GM12875 (cell line): ENCODE measurements around the gene XKR8.

Experiments
- H3K4me3 ChIP-seq: one replicate; pipeline ENCODE4 v1.5.1; 2011; ENCODE audit warnings: low read depth, low read length, control low read depth
- TF ChIP-seq, protein P1 (sequence below): IDR thresholded peaks from 2 replicates; pipeline ENCODE4 v1.5.1; 2011; ENCODE audit warnings: low read depth, mild to moderate bottlenecking, control low read depth, inconsistent platforms, low read length, moderate library complexity, borderline replicate concordance; ENCODE audit not compliant: insufficient read depth

The XKR8 gene

DNA sequence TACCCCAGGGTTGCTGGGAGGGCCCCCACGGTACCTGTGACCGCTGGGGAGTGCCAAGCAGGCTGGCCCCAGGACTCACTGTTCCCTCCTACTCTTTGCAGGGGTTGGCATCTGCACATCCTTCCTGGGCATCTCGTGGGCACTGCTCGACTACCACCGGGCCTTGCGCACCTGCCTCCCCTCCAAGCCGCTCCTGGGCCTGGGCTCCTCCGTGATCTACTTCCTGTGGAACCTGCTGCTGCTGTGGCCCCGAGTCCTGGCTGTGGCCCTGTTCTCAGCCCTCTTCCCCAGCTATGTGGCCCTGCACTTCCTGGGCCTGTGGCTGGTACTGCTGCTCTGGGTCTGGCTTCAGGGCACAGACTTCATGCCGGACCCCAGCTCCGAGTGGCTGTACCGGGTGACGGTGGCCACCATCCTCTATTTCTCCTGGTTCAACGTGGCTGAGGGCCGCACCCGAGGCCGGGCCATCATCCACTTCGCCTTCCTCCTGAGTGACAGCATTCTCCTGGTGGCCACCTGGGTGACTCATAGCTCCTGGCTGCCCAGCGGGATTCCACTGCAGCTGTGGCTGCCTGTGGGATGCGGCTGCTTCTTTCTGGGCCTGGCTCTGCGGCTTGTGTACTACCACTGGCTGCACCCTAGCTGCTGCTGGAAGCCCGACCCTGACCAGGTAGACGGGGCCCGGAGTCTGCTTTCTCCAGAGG is 6.8 kb downstream of the XKR8 start:
- H3K4me3 ChIP-seq: no peak overlapping the region

DNA sequence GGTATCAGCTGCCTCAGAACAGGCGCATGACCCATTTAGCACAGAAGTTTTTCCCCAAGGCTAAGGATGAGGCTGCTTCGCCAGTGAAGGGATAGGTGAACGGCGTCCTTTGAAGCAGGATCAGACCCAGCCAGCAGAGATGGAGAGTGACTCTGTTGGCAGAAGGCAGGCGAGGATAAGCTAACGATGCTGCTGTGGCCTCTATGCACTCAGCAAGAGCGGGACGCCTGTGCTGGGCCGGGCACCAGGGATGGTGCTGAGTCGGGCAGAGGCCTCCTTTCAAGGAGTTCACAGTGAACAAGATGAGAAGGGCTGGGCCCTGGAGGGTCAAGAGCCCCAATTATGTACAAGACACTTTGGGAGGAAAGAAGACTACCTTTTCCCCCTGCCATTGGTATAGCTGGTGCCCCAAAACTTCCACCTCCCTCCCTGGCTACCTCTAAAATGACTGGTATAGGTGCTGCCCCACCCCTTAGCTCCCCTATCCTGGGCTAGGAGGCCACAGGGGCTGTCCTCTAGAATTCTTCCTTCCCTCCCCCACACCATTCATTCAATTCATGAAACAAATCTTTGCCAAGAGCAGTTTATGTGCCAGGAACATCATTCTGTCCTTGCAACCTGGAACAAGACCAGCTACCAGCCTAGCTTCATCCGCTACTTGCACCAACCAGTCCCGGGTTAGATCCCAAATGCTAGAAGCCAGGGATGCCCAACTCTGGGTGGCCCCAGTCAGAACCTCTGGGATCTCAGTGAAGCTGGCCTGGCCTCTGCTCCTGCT is 7.5 kb downstream of the XKR8 start:
- TF ChIP-seq, protein P1, sequence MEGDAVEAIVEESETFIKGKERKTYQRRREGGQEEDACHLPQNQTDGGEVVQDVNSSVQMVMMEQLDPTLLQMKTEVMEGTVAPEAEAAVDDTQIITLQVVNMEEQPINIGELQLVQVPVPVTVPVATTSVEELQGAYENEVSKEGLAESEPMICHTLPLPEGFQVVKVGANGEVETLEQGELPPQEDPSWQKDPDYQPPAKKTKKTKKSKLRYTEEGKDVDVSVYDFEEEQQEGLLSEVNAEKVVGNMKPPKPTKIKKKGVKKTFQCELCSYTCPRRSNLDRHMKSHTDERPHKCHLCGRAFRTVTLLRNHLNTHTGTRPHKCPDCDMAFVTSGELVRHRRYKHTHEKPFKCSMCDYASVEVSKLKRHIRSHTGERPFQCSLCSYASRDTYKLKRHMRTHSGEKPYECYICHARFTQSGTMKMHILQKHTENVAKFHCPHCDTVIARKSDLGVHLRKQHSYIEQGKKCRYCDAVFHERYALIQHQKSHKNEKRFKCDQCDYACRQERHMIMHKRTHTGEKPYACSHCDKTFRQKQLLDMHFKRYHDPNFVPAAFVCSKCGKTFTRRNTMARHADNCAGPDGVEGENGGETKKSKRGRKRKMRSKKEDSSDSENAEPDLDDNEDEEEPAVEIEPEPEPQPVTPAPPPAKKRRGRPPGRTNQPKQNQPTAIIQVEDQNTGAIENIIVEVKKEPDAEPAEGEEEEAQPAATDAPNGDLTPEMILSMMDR: no peak
- no peak overlapping the region for H3K4me3 ChIP-seq

More for the DNA sequence above, 6.8 kb downstream of the XKR8 start:
- TF ChIP-seq, protein P1: no peak

DNA sequence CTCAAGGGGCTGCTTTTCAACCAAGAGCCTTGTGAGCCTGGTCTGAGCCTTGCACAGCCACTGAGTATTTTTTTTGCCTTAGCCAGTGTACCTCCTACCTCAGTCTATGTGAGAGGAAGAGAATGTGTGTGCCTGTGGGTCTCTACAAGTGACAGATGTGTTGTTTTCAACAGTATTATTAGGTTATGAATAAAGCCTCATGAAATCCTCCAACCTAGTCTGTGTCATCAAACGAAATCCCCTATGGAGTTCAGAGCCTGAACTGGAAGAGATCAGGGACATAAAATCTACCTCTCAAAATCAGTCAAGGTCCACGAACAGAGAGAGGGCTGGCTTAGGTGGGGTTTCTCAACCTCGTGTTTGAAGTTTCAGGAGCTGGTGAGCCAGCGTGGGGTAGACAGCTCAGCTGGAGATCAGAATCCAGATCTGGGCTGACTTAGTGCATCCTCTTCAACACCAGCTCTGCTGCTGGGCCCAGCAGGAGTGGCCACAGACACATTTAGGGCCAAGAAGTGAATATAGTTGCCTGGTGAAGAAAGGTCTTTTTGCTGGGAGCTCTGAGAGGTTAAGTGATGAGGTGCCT is 8.2 kb downstream of the XKR8 start:
- H3K4me3 ChIP-seq: no peak overlapping the region

DNA sequence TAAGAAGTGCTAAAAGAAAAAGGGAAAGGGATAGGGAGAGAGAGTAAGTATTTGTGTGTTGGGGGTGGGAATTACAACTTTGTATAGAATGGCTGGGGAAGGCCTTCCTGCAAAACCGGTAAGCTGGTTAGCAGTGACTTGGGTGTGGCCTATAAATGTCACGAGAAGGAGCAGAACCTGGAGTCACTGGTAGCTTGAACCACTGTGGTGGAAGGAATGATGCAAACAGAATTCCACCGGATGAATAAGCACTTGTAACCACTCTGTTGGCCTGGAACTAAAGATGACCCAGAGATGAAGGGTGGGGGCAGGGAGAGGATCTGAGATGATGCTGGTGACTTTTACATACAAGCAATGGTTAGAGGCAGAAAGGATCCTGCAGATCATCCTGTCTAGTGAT is 8.9 kb downstream of the XKR8 start:
- TF ChIP-seq, protein P1: no peak
- H3K4me3 ChIP-seq: no peak overlapping the region

More for the DNA sequence above, 8.2 kb downstream of the XKR8 start:
- TF ChIP-seq, protein P1: no peak

DNA sequence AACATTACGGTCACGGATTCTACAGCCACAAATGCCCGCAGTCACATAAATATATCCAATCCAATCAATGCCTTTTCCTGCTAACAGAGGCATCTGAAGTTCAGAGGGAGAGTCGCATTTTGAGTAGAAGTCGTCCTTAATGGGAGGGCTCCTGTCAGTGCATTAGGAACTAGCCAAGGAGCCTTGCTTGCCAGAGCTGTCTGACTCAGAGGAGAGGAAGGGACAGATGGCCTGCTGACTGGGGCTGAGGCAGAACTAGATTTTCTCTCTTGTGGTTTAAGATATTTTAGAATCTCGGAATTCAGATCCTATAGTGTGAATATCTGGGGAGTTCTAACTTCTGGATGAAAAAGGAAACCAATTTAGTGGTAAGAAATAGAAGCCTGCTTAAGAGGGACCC is 10.6 kb downstream of the XKR8 start:
- no peak overlapping the region for H3K4me3 ChIP-seq
- TF ChIP-seq, protein P1: no peak

DNA sequence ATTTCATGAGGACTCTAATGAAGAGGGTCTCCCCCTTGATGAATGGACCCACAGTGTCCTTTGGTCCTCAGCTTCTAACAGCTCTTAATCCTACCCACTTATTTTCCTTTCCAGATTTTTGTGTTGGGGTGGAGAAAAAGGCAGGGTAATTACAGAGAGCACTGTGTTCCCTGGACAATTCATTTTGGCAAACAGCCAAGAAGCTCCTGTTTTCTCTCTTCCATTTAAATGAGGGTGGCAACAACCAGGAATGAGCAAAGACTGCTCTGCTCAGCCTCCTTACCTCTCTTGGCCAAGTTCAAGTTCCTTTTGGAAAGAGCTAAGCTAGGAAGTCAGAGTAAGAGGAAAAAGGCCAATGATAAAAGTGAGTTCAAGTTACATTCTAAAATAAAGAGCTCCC is 11.9 kb downstream of the XKR8 start:
- H3K4me3 ChIP-seq: no peak overlapping the region
- TF ChIP-seq, protein P1: no peak
